ENCODE results near the gene RHO. TPM values are rescaled to one million over a fixed set of nuclear protein-coding genes. Genes with fewer than 3 reads are reported as not detected.

RHO gene
- total RNA-seq, 1 experiment from 2014 or later, result not detected

DNA sequence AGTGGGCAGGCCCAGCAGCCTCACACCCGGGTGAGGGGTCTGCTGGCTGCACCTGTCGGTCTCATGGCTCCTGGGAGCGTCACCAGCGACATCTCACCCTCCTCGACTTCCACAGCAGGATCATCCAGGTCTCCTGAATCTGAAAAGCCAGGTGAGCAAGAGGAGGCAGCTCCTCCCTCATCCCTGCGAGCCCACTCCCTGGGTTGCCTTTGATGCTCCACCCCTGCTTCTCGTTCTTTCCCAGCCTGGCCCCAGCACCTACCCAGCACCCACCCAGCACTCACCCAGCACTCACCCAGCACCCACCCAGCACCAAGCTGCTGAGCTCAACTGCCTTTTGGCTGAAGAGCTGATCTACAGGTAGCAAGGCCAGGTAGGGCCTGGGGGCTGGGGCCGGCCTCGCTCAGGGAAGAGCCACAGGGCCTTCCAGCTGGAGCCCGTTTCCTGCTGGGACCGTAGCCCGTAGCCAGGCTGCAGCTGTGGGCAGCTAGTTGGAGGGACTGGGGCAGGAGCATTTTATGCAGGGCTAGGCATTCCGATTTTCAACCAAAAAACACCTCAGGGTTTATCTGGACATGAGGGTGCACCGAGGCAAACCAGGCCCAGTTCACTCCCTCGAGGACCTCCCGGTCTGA lies 14.8 kb downstream of the RHO start, which contains the start of gene H1-8:
Gene H1-8 (plus strand): TSS at position 20 of the 635 bp plus-strand sequence. CDS start 44 bp downstream, at position 64.
- ChIA-PET CTCF (no interaction called here), RAD21 (ENCODE audit: low non-redundant PET in 1 of 2, low total read pairs in 2 of 2, uncharacterized antibody in 2 of 2, unreplicated experiment in 2 of 2) (no interaction called here), POLR2A (no interaction called here)
- Histone ChIP-seq H3K9ac (ENCODE audit: low read length) (no peak within 1 kb of the TSS), H3K36me3 (ENCODE audit: control insufficient read depth in 1 of 2, insufficient read depth in 2 of 2, low read length in 2 of 2) (no peaks in the 10 kb centered on the region), H3K9me2 (ENCODE audit: insufficient read depth) (no peaks in the 10 kb centered on the region), H2AFZ (ENCODE audit: low read depth, low read length, poor library complexity, severe bottlenecking) (no peak within 1 kb of the TSS), H3K27ac (ENCODE audit: low read depth, low read length) (no peak within 1 kb of the TSS), H3K4me2 (ENCODE audit: low read length) (no peak within 1 kb of the TSS), H3K4me1 (ENCODE audit: control insufficient read depth in 1 of 2, insufficient read depth in 2 of 2, low read length in 2 of 2) (no peaks in the 10 kb centered on the region), H3K9me3 (ENCODE audit: control insufficient read depth in 1 of 2, insufficient read depth in 1 of 2, low read depth in 1 of 2, low read length in 2 of 2) (no peaks in the 10 kb centered on the region), H4K20me1 (ENCODE audit: insufficient read depth) (no peaks in the 10 kb centered on the region), H3K4me3 (replicated peaks in 1 of 2; ENCODE audit: low read depth in 1 of 2, low read length in 2 of 2) (no peak within 1 kb of the TSS), H3K79me2 (ENCODE audit: insufficient read depth, low read length) (no peaks in the 10 kb centered on the region), H3K27me3 (ENCODE audit: insufficient read depth, low read length) (no peaks in the 10 kb centered on the region)
- ATAC-seq (no peak), DNase-seq (ENCODE audit: low read depth, low spot score) (no peak)
- TF ChIP-seq REST (IDR thresholded peaks at IDR 0.05; ENCODE audit: low read depth), result no peak
- no peak for TF ChIP-seq EGR1 (IDR thresholded peaks at IDR 0.05; ENCODE audit: low read depth)
- no peak for TF ChIP-seq YY1 (IDR thresholded peaks at IDR 0.05; ENCODE audit: extremely low read depth, insufficient replicate concordance, low read depth, low read length)
- TF ChIP-seq POLR2A (IDR thresholded peaks at IDR 0.05; ENCODE audit: borderline replicate concordance, extremely low read depth, insufficient read depth, insufficient read length), result no peak
- no peak for TF ChIP-seq JUND (IDR thresholded peaks at IDR 0.05)
- TF ChIP-seq EZH2 (IDR thresholded peaks at IDR 0.05), result no peak
- no peak for TF ChIP-seq SIN3A (IDR thresholded peaks at IDR 0.05; ENCODE audit: low read depth)
- TF ChIP-seq FOSL1 (IDR thresholded peaks at IDR 0.05; ENCODE audit: low read depth), result no peak
- no peak for TF ChIP-seq CBX3 (IDR thresholded peaks at IDR 0.05; ENCODE audit: low read depth)
- TF ChIP-seq RAD21 (IDR thresholded peaks at IDR 0.05; ENCODE audit: low read depth), result no peak
- TF ChIP-seq ZFX (IDR thresholded peaks at IDR 0.05), result no peak
- no TSS peak for BruUV-seq (replicated peaks)
- intact Hi-C loops (cut with micrococcal nuclease), result no loop called here

Data from HCT116 (cell line).